Epidermal melanocyte (primary cell): ENCODE measurements around the gene LRRD1.
"Not testable (repeated sequence)": the region's sequence is repeated elsewhere in the genome, so short reads cannot be mapped to it uniquely, and the experiment has no call there.

Experiments used
- DNase-seq: peaks from one replicate; pipeline ENCODE4 v3.0.0; 2011; ENCODE audit warnings: low spot score; ENCODE audit not compliant: insufficient read length

Gene LRRD1

DNA sequence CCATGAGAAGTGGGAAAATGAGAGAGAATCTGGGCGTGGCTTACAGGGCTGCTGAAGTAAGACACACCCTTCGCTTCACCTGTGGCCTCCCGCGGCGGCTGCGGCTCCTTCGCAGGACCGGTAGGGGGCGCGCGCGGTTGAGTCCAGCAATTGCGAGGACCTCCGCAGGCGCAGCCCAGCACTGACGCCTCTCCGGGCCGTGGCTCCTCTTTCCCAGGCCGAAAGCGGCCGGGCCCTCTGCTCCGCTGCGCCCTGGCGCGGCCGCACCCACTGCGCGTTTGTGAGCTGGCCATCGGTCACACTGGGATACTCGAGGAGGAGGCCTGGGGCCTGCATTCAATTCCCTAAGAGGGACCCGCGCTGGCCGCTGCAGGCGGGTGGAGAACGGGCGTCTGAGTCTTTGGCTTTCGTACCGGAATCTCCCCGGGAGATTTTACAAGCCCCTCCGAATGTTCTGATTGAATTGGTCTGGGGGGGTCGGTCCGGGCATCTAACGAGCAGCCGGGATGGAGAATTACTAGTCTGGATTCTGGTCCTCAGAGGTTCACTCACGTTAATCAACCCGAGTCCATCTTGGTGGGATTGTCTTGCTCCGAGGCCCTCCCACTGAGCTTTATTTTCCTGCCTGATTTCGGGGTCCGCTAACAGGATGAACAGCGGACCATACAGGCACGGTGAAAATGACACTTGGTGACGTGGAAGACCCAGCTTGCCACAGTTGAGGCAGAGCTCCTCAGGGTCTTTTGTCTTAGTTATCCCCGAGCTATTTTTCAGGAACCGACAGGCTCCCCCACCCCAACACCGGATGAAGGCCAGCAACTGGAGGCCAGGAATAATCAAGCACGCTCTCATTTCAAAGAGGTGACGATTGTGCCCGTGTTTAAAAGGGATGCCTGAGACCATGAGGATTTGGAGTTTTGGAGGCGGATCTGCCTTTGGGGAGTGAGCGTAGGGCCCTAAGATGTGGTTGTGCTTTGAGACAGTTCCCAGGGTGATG, at the start of gene LRRD1:
TSS of gene LRRD1 (minus strand) at position 215 of the 997 bp plus-strand sequence. CDS start 13,940 bp downstream, outside the sequence.
- peak; percentile 59 for DNase-seq

DNA sequence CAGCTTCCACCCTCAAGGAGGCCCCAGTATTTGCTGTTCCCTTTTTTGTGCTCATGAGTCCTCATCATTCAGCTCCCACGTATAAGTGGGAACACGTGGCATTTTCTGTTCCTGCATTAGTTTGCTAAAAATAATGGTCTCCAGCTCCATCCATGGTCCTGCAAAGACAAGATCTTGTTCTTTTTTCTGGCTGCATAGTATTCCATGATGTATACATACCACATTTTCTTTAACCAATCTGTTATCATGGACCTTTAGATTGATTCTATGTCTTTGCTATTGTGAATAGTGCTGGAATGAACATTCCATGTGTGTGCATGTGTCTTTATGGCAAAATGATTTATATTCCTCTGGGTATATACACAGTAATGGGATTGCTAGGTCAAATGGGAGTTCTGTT, 49.8 kb upstream of the LRRD1 start:
- DNase-seq: no peak

DNA sequence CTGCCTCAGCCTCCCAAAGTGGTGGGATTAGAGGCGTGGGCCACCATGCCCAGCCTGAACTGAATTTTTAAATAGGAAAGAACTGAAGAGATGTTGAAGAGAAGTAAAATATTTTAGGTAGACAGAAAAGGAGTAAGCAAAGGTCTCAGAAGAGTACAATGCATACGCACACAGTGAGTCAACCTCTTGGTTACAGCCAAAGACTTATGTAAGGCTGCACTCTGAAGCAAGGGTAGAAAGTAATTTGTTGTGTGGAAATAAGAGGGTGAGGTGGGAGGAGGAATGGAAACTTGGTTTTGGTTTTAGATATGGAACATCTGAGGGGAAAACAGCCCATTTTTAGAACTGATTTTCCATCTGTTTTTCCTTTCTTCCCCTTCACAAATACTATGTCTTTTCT, 49.2 kb upstream of the LRRD1 start:
- no peak for DNase-seq

DNA sequence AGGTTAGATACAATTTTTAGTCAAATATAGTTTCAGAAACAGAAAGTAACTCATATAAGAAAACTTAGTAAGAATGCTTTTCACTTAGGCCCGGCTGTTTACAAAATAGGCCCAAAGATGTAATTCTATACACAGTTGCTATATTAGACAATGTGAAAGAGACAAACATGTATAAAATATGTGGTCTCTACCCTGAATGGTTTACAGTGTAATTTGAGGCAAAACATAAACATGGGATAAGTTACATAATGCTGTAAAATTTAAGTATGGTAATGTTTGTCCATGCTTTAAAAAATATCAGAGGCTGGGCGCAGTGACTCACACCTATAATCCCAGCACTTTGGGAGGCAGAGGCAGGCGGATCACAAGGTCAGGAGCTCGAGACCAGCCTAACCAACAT, 48.0 kb upstream of the LRRD1 start:
- no peak for DNase-seq

DNA sequence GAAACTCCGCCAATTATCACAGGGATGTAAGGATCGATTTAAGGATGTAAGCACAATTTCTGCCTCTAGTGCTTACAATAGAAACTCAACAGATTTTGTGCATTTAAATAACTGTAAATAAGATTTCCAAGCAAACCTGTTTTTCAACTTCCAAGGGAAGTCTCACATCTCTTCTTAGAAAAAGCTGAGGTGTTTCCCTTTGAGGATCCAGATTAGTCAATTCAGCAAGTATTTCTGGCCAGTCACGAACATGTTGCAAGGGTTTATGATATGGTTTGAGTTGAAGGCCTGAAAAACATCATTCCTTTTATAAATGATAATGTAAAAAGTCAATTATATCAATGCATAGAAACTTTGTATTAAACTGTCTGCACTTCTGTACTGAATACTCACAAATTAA, 42.8 kb upstream of the LRRD1 start:
- no peak for DNase-seq

DNA sequence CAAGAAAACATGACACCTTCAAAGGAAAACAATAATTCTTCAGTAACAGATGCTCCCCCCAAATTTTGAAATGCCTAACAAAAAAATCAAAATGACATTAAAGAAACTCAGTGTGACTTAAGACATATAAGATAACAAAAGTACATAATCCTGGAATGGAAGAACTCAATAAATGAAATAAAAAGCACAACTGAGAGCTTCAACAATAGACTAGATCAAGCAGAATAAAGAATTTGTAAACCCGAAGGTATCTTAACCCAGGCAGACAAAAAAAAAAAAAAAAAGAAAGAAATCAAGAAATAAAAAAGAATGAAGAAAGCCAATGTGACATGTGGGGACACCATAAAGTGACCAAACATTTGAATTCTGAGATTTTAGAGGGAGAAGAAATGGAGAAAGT, 27.7 kb upstream of the LRRD1 start:
- no peak for DNase-seq

DNA sequence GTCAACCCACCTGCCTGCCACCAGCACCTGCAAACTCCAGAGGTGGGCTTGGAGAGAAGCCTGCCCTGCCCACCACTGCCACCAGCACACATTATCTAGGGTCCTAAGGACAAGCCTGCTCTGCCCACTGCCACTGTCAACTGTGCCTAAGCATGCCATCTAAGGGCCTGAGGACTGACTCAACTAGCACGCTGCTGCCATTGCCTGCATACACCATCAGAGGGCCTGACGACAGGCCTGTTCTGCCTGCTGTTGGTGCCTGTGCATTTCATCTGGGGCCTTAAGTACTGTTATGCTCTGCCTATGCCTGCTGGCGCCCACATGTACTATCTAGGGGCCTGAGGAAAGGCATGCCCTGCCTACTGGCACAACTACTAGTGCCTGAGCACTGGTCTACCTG, 27.0 kb upstream of the LRRD1 start:
- no peak for DNase-seq

DNA sequence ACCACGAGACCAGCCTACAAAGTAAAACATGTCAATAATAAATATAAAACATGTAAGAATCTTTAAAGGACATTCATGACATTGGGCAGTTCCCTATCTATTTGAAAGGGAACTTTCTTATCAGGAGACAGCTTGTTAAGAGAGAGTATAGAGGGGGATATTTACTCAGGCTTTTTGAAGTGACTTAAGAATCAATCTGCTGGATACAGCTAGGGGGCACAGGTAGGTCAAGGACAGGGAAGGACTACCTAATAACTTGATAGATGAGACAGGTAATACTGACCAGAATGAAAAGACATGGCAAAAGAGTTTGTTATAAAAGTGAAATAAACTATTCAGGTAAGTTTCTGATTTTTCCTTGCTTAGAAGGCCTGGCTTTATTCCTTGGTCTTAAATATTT, 21.8 kb upstream of the LRRD1 start:
- no peak for DNase-seq

DNA sequence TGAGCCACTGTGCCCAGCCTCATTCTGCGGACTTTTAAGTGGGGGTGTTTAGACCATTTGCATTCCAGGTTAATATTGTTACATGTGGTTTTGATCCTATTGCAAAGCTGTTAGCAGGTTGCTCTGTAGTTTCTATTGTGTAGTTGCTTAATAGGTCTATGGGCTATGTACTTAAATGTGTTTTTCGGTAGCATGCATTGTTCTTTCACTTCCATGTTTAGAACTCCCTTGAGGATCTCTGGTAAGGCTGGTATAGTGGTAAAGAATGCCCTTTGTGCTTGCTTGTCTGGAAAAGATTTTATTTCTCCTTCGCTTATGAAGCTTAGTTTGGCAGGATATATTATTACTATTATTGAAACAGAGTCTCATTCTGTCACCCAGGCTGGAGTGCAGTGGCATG, 13.4 kb upstream of the LRRD1 start:
- DNase-seq: no peak

DNA sequence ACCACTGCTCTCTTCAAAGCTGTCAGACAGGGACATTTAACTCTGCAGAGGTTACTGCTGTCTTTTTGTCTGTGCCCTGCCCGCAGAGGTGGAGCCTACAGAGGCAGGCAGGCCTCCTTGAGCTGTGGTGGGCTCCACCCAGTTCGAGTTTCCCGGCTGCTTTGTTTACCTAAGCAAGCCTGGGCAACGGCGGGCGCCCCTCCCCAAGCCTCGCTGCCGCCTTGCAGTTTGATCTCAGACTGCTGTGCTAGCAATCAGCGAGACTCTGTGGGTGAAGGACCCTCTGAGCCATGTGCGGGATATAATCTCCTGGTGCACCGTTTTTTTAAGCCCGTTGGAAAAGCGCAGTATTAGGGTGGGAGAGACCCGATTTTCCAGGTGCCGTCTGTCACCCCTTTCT, 10.3 kb upstream of the LRRD1 start:
- DNase-seq: not testable (repeated sequence)

DNA sequence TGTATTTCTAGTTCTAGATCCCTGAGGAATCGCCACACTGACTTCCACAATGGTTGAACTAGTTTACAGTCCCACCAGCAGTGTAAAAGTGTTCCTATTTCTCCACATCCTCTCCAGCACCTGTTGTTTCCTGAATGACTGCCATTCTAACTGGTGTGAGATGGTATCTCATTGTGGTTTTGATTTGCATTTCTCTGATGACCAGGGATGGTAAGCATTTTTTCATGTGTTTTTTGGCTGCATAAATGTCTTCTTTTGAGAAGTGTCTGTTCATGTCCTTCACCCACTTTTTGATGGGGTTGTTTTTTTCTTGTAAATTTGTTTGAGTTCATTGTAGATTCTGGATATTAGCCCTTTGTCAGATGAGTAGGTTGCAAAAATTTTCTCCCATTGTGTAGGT, 5.4 kb upstream of the LRRD1 start:
- DNase-seq: not testable (repeated sequence)

DNA sequence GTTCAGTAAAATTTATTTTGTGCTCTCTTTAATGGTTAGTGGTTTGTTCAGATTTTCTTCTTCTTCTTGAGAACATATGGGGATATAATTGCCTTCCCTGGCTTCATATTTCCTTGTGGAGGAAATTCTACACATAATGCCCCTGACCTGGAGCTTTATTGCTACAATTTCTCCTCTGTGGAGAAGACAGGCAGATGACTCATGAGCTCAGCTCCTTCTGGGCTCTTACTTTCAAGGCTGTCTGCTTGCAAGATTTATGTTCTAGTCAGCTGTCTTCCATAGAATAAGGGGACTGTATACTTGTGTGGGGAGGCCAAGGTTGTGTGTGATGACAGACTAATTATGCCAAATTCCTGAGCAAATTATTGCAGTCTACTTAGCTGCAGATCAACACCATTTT, 1.6 kb downstream of the LRRD1 start:
- DNase-seq: no peak

DNA sequence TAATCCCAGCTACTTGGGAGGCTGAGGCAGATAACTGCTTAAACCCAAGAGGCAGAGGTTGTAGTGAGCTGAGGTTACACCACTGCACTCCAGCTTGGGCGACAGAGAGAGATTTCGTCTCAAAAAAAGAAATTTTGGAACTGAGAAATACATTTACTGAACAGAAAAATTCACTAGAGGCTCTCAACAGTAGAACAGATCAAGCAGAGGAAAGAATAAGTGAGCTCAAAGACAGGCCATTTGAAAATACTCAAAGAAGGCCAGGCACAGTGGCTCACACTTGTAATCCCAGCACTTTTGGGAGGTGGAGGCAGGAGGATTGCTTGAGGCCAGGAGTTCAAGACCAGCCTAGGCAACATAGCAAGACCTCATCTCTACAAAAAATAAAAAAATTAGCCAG, 9.4 kb downstream of the LRRD1 start:
- not testable (repeated sequence) for DNase-seq

DNA sequence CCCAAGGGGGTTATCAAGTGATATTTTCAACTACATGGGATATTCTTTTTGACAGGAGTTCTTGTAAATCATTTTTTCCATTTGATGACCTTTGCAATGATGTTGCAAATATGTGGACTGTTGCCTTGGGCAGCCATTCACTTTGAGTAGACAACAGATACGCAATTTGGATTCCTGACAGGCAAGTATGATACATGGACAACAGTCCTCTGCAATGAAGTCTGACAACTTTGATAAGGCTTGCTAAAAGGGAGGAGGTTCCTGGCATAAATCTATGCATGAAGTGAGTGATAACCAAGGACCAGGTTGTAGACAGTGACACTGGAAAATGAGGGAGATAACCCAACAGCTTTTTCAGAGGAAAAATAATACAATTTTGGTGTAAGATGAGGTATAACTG, 17.7 kb downstream of the LRRD1 start:
- no peak for DNase-seq

DNA sequence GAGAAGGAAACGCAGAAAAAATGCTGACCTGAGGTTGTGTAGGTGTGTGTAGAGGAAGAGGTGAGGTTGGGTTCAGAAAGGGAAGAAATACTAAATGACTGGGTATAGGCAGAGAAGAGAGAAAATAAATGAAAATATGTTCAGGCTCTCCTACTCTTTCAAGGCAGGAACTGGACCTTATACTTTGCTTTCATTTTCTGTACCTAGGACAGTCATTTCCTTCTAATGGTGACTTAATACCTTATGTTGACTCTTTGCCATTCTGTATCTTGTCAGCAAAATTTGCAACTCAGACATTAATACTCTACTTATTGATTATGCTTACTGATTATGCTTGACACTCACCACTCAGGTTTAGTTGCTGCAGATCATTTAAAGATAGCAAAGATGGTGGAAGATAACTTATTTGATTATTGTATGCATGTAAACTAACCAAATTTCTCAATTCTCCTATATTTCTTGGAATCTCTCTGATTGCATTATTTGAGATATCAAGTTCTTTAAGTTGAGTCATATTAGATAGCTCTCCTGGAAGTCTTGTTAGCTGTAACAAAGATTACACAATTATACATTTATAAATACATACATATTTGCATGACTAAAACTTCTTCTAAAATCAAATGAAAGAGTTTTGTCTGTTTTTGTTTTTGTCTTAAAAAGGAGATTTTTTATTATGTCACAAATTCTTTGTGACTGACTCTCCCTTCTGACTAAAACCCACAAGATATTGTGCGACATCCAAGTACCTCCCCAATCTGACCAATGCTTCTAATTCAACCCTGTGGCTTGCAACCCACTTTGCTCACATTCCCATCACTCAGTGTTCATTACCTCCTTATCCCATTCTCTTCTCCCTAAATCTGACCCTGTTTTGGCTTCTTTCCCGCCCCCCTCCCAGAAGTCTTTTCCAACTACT, 20.0 kb downstream of the LRRD1 start:
- no peak for DNase-seq

DNA sequence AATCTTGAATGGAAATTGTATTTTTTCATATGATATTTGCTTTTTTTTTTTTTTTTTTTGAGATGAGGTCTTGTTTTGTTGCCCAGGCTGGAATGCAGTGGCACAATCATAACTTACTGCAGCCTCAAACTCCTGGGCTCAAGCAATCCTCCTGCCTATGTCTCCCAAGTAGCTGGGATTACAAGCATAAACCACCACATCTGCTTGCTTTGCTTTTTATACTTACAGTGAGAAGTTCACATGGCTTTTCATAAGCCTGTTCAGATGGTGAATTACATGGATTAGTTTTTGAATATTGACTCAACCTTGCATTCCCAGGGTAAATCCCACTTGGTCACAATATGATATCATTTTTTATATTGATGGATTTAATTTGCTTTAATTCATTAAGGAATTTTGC, 22.0 kb downstream of the LRRD1 start:
- no peak for DNase-seq

DNA sequence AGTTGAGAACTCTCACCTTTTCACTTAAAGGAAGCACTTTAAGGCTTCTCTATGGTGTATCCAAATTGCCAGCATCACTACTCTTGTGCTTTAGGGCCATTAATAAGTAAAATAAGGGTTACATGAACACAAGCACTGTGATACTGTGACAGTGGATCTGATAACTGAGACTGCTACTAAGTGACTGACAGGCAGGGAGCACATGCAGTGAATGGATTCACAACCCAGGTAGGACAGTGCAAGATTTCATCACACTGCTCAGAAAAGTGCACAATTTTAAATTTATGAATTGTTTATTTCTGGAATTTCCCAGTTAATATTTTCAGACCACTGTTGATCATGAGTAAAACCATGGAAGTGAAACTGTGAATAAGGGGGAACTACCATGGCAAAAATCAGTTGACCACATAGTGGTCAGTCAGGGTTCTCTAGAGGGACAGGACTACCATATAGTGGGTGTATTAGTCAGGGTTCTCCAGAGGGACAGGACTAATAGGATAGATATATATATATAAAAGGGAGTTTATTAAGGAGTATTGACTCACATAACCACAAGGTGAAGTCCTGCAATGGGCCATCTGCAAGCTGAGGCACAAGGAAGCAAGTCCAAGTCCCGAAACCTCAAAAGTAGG, 23.7 kb downstream of the LRRD1 start:
- DNase-seq: no peak

DNA sequence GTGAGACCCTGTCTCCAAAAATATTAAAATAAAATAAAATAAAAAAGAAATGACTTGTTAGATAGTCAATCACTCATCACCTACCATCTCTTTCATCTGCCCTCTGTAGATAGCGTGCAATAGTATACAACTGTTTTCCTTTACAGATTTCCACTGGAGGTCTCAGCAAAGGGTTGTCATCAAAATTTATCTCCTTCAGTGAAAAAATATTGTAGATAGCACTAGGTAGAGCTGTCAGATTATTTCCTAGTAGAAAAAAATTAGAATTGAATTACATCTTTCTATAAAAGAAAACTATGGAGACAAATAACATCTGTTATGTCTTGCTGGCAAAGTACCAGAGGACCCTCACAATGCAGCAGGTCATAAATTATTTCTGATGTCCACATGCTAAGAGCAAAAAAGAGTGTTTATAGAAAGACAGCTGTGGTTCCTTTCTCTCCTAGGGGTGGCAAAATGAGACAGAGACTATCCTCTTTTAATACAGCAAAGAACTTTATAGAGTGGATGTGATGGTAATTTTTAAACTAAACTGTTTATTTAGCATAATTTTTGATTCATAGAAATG, 28.4 kb downstream of the LRRD1 start:
- no peak for DNase-seq

DNA sequence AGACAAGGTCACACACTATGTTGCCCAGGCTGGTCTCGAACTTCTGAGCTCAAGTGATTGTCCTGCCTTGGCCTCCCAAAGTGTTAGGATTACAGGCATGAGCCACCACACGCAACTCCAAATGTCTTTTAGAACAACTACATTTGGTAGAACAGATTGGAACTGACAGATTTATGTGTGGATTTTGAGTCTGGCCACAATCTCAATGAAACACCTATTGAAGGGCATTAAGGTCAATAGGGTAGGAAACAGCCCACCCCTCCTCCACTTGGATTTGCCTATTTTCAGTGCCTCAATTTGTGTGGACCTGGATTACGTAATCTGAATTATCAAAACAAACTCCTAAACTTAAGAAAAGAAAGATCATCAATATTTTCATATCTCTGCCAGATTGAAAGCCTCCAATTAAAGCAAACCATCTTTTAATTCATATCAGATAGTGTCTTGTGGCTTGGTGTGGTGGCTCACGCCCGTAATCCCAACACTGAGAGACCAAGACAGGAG, 29.2 kb downstream of the LRRD1 start:
- no peak for DNase-seq

DNA sequence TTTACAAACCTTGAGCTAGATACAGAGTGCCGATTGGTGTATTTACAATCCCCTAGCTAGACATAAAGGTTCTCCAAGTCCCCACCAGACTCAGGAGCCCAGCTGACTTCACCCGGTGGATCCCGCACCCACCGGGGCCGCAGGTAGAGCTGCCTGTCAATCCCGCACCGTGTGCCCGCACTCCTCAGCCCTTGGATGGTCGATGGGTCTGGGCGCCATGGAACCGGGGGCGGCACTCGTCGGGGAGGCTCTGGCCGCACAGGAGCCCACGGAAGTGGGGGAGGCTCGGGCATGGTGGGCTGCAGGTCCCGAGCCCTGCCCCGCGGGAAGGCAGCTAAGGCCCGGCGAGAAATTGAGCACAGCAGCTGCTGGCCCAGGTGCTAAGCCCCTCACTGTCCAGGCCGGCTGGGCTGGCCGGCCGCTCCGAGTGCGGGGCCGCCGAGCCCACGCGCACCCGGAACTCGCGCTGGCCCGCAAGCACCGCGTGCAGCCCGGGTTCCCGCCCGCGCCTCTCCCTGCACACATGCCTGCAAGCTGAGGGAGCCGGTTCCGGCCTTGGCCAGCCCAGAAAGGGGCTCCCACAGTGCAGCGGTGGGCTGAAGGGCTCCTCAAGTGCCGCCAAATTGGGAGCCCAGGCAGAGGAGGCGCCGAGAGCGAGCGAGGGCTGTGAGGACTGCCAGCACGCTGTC, 35.6 kb downstream of the LRRD1 start:
- not testable (repeated sequence) for DNase-seq
